HG03460 (cell line): Measurements from ENCODE around the gene SERBP1.
A peak's percentile ranks its signal among the peaks of the same experiment; 100 is the strongest.
"Not testable (repeated sequence)": the region's sequence is repeated elsewhere in the genome, so short reads cannot be mapped to it uniquely, and the experiment has no call there.

ENCODE experiments used
- ATAC-seq: cut with Tn5 transposase; IDR thresholded peaks from one replicate; pipeline ENCODE4 v1.9.1; 2021; ENCODE audit not compliant: unreplicated experiment

Gene SERBP1

GRCh38 chr1:67430358-67431155 lies at the start of gene SERBP1:
Gene SERBP1, minus strand, starts transcription at chr1:67430402. Its CDS starts 102 bp downstream, at chr1:67430300.
- peak; percentile 80 for ATAC-seq

DNA sequence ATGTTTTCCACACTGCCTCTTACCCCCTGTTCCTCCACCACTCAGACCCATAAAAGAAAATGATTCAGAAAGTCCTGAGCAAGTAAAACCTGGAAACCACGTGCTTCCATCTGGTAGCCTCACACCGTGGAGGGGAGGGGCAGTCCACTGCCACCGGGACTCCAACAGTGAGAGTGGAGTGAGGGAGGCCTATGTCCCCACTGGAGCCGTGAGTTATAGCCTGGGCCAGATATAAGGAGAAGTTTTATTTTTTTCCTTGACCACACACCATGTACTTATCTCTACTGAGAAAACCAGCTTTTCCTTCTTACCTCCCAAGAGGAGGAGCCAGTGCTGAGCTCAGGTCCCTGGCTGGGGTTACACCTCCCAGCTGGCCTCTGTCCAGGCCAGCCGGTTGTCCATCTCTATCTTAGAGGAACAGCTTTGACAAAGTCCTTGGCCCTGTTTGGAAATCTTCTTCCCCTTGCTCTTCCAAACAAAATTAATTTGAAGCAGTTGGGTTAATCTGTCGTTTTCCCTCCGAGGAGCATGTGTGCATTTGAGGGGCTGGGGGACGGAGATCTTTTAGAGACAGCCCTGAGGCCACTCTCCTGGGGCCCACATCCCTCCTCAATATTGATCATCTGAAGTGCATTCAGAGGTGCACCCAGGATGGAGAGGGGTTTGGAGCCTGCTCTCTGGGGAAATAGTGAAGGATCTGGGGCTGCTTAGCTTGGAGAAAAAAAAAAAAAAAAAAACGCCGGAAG lies 49.1 kb upstream of the SERBP1 start:
- no peak for ATAC-seq

DNA sequence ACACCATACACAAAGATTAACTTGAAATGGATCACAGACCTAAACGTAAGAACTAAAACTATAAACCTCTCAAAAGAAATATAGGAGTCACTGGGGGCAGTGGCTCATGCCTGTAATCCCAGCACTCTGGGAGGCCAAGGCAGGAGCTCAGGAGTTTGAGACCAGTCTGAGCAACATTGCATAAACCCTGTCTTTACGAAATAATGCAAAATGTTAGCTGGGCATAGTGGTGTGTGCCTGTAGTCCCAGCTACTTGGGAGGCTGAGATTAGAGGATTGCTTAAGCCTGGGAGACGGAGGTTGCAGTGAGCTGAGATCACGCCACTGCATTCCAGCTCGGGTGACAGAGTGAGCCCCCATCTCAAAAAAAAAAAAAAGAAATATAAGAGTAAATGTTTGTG lies 46.7 kb upstream of the SERBP1 start:
- no peak for ATAC-seq

GRCh38 chr1:67476006-67476482 lies 45.8 kb upstream of the SERBP1 start:
- no peak for ATAC-seq

DNA sequence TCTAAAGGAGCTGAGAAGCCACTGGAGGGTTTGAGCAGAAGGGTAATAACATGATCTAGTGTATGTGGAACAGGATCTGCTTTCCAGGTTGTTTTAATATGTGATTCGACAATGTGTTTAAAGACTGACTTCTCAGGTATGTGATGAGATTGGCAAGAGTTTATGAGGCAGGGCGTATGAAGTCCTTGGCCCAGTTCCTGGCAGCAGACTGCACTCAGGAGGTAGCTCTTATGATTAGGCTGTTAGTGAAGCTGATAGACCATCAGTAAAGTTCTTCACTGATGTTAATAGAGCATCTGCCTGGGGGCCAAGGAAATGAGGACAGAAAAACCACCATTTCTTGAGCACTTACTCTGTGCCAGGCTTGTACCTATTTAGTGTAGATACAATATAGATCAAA lies 41.9 kb upstream of the SERBP1 start:
- ATAC-seq = no peak

DNA sequence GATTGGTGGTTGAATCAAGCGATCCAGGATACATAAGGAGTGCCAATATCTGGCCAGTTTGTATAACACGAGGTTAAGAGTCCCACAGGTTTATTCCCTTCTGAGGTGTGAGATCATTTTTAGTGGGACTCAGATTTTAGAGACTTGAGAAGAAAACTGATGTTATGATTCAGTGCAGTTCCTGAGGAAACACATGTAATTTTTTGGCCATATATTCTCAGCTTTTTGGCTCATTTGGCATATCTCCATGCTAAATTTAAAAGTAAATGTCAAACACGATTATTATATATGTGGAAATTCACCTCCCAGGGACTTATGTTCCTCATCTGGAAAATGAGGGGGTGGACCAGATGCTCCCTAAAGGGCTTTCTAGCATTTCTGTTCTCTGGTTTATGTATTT lies 39.2 kb upstream of the SERBP1 start:
- no peak for ATAC-seq

DNA sequence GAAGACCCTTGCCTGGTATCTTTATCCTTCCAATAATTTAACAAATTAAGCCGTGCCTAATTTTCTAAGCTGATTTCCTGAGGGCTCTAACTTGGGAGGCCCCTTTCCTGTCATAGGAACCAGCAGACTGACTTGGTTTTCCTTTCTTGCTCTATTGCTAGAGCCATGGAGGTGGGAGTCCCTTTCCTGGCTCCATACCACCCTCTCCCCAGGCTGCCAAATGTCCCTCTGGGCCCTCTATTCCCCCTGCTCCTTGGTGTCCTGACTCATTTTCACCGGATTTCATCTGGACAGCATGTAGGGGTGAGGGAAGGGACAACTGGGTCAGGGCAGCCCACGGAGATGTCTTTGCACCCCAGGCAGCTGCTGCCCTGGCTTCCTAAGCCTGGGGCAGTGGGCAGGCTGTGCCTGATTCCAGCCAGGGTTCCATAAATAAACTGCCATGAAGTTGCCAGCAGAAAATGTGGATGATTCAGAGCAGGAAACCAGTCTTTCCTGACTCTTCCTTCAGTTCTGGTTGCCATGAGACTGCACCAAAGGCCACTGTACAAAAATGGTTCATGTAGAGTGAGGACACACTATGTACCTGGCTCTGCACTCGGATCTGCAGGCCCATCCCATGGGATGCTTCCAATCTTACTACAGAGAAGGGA lies 38.0 kb upstream of the SERBP1 start:
- ATAC-seq = no peak

- ATAC-seq = no peak
These were observed 35.2 kb upstream of the SERBP1 start for GRCh38 chr1:67465375-67465774.

DNA sequence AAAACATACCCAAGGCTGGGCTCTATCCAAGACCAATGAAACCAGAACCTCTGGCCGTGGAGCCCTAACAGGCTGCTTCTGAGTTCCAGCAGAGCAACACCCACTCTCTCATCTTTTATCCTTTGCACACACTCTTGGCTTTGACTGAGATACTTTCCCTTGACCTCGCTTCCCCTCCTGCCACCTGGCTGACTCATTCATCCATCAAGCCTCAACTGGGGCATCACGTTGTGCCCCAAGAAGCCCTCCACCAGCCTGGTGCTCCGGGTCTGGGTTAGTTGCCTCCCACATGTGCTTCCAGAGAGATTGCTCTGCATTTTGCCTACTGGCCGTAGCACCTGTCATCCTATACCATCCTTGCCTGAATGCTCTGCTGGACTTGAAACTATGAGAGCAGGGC lies 34.5 kb upstream of the SERBP1 start:
- no peak for ATAC-seq

GRCh38 chr1:67464058-67464457 lies 33.9 kb upstream of the SERBP1 start:
- no peak for ATAC-seq

GRCh38 chr1:67463298-67463955 lies 33.2 kb upstream of the SERBP1 start:
- ATAC-seq = no peak

GRCh38 chr1:67460676-67461500 lies 30.7 kb upstream of the SERBP1 start:
- ATAC-seq = no peak

DNA sequence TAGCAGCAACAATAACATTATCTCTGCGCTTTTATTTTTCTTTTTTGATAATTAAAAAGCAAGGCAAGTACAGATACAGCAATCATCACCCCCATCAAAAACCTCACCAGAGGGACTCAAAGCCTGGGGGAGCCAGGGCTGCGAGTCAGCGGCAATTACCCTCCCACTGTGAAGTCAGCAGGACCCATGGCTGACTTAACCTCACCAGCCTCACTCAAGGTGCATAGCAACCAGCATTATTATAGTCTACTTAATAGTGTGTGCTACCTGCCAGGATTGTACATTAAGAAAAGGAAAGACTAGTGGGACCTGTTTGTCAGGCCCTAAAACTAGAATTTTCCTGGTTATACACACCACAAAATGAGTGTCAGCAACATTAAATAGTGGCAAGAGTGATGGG lies 28.9 kb upstream of the SERBP1 start:
- no peak for ATAC-seq

- ATAC-seq = no peak
These were observed 28.5 kb upstream of the SERBP1 start for GRCh38 chr1:67458663-67459062.

- no peak for ATAC-seq
These were observed 27.0 kb upstream of the SERBP1 start for GRCh38 chr1:67457247-67457646.

- no peak for ATAC-seq
These were observed 21.6 kb upstream of the SERBP1 start for GRCh38 chr1:67451815-67452214.

GRCh38 chr1:67451356-67451755 lies 21.2 kb upstream of the SERBP1 start:
- no peak for ATAC-seq

DNA sequence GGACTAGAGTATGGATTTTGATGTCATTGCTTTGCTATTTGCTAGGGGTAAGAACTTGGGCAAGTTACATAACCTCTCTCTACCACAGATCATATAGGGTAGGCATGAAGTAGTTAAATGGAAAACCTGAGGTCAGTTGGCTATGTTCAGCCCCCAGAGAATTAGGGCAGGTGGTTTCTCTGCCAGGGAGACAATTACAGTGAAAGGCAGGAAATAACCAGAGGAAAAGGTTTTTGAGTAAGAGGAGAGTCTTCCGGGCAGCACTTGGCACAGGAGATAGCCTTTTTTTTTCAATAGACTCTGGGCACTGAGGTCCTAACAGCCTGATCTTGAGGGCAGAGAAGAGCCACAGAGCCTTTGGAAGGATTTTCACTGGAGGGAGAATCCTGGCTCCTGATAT lies 16.7 kb upstream of the SERBP1 start:
- ATAC-seq = no peak

DNA sequence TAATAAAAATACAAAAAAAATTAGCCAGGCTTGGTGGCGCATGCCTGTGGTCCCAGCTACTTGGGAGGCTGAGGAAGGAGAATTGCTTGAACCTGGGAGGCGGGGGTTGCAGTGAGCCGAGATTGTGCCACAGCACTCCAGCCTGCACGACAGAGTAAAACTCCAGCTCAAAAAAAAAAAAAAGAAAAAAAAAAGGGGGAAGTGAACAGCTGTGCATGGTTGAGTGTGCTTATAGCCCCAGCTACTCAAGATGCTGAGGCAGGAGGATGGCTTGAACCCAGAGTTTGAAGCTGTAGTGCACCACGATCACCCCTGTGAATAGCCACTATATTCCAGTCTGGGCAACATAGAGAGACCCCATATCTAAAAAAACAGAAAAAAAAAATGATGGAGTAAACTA lies 15.8 kb upstream of the SERBP1 start:
- ATAC-seq = not testable (repeated sequence)

- peak; percentile 31 for ATAC-seq
These were observed 11.6 kb upstream of the SERBP1 start for GRCh38 chr1:67441739-67442281.
